Measurements from ENCODE around the gene PLCXD3.

The PLCXD3 gene

GRCh38 chr5:41339339-41339738, 171.1 kb downstream of the PLCXD3 start:
- TF ChIP-seq CTCF (conservative IDR thresholded peaks at IDR 0.05; ENCODE audit: low read depth, low read length) = no peak
- Histone ChIP-seq H2AFZ (ENCODE audit: low read depth) (no peak overlapping the region), H3K4me1 (ENCODE audit: low read depth, poor library complexity, severe bottlenecking) (peaks cover 12% of the 10 kb centered on the region), H4K20me1 (ENCODE audit: insufficient read depth) (no peaks in the 10 kb centered on the region), H3K27me3 (ENCODE audit: insufficient read depth, low read depth) (no peaks in the 10 kb centered on the region), H3K79me2 (ENCODE audit: insufficient read depth, low read depth) (no peaks in the 10 kb centered on the region), H3K27ac (no peak overlapping the region), H3K4me3 (IDR thresholded peaks at IDR 0.05; ENCODE audit: insufficient read depth, low read depth, low read length) (no peak overlapping the region), H3K4me2 (no peak overlapping the region), H3K36me3 (ENCODE audit: insufficient read depth) (no peaks in the 10 kb centered on the region), H3K9ac (no peak overlapping the region)

GRCh38 chr5:41338136-41338675, 172.2 kb downstream of the PLCXD3 start:
- Histone ChIP-seq H2AFZ (ENCODE audit: low read depth) (no peak overlapping the region), H3K4me3 (IDR thresholded peaks at IDR 0.05; ENCODE audit: insufficient read depth, low read depth, low read length) (no peak overlapping the region), H3K36me3 (ENCODE audit: insufficient read depth) (no peaks in the 10 kb centered on the region), H3K27ac (no peak overlapping the region), H3K9ac (no peak overlapping the region), H3K4me2 (no peak overlapping the region), H3K79me2 (ENCODE audit: insufficient read depth, low read depth) (no peaks in the 10 kb centered on the region), H4K20me1 (ENCODE audit: insufficient read depth) (no peaks in the 10 kb centered on the region), H3K27me3 (ENCODE audit: insufficient read depth, low read depth) (no peaks in the 10 kb centered on the region), H3K4me1 (ENCODE audit: low read depth, poor library complexity, severe bottlenecking) (peaks cover 23% of the 10 kb centered on the region)
- TF ChIP-seq CTCF (conservative IDR thresholded peaks at IDR 0.05; ENCODE audit: low read depth, low read length) = no peak

- no peak overlapping the region for H3K4me3 ChIP-seq (IDR thresholded peaks at IDR 0.05; ENCODE audit: insufficient read depth, low read depth, low read length)
- H3K4me1 ChIP-seq (ENCODE audit: low read depth, poor library complexity, severe bottlenecking) = peaks cover 25% of the 10 kb centered on the region
- no peaks in the 10 kb centered on the region for H3K36me3 ChIP-seq (ENCODE audit: insufficient read depth)
- TF ChIP-seq CTCF (conservative IDR thresholded peaks at IDR 0.05; ENCODE audit: low read depth, low read length) = no peak
- H2AFZ ChIP-seq (ENCODE audit: low read depth) = no peak overlapping the region
- H3K27me3 ChIP-seq (ENCODE audit: insufficient read depth, low read depth) = no peaks in the 10 kb centered on the region
- no peak overlapping the region for H3K4me2 ChIP-seq
- no peak overlapping the region for H3K27ac ChIP-seq
- H3K9ac ChIP-seq = no peak overlapping the region
- no peaks in the 10 kb centered on the region for H3K79me2 ChIP-seq (ENCODE audit: insufficient read depth, low read depth)
- H4K20me1 ChIP-seq (ENCODE audit: insufficient read depth) = no peaks in the 10 kb centered on the region
Measured at GRCh38 chr5:41337724-41338123, 172.7 kb downstream of the PLCXD3 start.

GRCh38 chr5:41337216-41337615, 173.2 kb downstream of the PLCXD3 start:
- Histone ChIP-seq H3K79me2 (ENCODE audit: insufficient read depth, low read depth) (no peaks in the 10 kb centered on the region), H2AFZ (ENCODE audit: low read depth) (no peak overlapping the region), H3K4me3 (IDR thresholded peaks at IDR 0.05; ENCODE audit: insufficient read depth, low read depth, low read length) (no peak overlapping the region), H3K4me1 (ENCODE audit: low read depth, poor library complexity, severe bottlenecking) (peaks cover 25% of the 10 kb centered on the region), H4K20me1 (ENCODE audit: insufficient read depth) (no peaks in the 10 kb centered on the region), H3K4me2 (no peak overlapping the region), H3K27ac (no peak overlapping the region), H3K27me3 (ENCODE audit: insufficient read depth, low read depth) (no peaks in the 10 kb centered on the region), H3K36me3 (ENCODE audit: insufficient read depth) (no peaks in the 10 kb centered on the region), H3K9ac (no peak overlapping the region)
- no peak for TF ChIP-seq CTCF (conservative IDR thresholded peaks at IDR 0.05; ENCODE audit: low read depth, low read length)

All from KMS-11 (cell line).